ENCODE results near the gene MAPK8IP2.
"Not testable (repeated sequence)": the region's sequence is repeated elsewhere in the genome, so short reads cannot be mapped to it uniquely, and the experiment has no call there.

Gene MAPK8IP2

GRCh38 chr22:50635591-50635990 lies 35.0 kb downstream of the MAPK8IP2 start:
- DNase-seq (ENCODE audit: low read depth in 1 of 2, low spot score in 1 of 2), result no peak

GRCh38 chr22:50640296-50640695 lies 39.7 kb downstream of the MAPK8IP2 start:
- not testable (repeated sequence) for DNase-seq (ENCODE audit: low read depth in 1 of 2, low spot score in 1 of 2)

- DNase-seq (ENCODE audit: low read depth in 1 of 2, low spot score in 1 of 2), result no peak
Measured at GRCh38 chr22:50640857-50641647, 40.5 kb downstream of the MAPK8IP2 start.

GRCh38 chr22:50641696-50642607 lies 41.4 kb downstream of the MAPK8IP2 start:
- no peak for DNase-seq (ENCODE audit: low read depth in 1 of 2, low spot score in 1 of 2)

- not testable (repeated sequence) for DNase-seq (ENCODE audit: low read depth in 1 of 2, low spot score in 1 of 2)
Measured at GRCh38 chr22:50643021-50643820, 42.6 kb downstream of the MAPK8IP2 start.

GRCh38 chr22:50643821-50644101 lies 43.2 kb downstream of the MAPK8IP2 start:
- DNase-seq (ENCODE audit: low read depth in 1 of 2, low spot score in 1 of 2), result not testable (repeated sequence)

- DNase-seq (ENCODE audit: low read depth in 1 of 2, low spot score in 1 of 2), result no peak
Measured at GRCh38 chr22:50653256-50653655, 52.7 kb downstream of the MAPK8IP2 start.

GRCh38 chr22:50654664-50655063 lies 54.1 kb downstream of the MAPK8IP2 start:
- DNase-seq (ENCODE audit: low read depth in 1 of 2, low spot score in 1 of 2), result not testable (repeated sequence)

GRCh38 chr22:50656122-50657070 lies 55.8 kb downstream of the MAPK8IP2 start:
- DNase-seq (ENCODE audit: low read depth in 1 of 2, low spot score in 1 of 2), result no peak

GRCh38 chr22:50657925-50658324 lies 57.3 kb downstream of the MAPK8IP2 start:
- no peak for DNase-seq (ENCODE audit: low read depth in 1 of 2, low spot score in 1 of 2)

- DNase-seq (ENCODE audit: low read depth in 1 of 2, low spot score in 1 of 2), result not testable (repeated sequence)
Measured at GRCh38 chr22:50659711-50660110, 59.1 kb downstream of the MAPK8IP2 start.

- DNase-seq (ENCODE audit: low read depth in 1 of 2, low spot score in 1 of 2), result no peak
Measured at GRCh38 chr22:50660306-50660705, 59.7 kb downstream of the MAPK8IP2 start.

All from stimulated activated CD4-positive, alpha-beta T cell treated with anti-CD3 and anti-CD28 coated beads, Interleukin-15, amount 100 ng/mL, for 1 hour (primary cell).